Muscle of leg (tissue), 11 donors: Measurements from ENCODE around the gene SAMD4B. TPM values are rescaled to one million over a fixed set of nuclear protein-coding genes. Genes with fewer than 3 reads are reported as not detected.
A peak's percentile ranks its signal among the peaks of the same experiment; 100 is the strongest.

Experiments
- DNase-seq: peaks from one replicate; pipeline ENCODE4 v3.0.0; 2013
- H3K27ac ChIP-seq: one replicate; pipeline ENCODE4 v1.5.1; 2013; ENCODE audit warnings: mild to moderate bottlenecking, low read length, control low read depth
- H3K27me3 ChIP-seq: one replicate; pipeline ENCODE4 v1.6.1; 2013; ENCODE audit warnings: low read length; ENCODE audit not compliant: control insufficient read depth, insufficient read depth
- H3K36me3 ChIP-seq: one replicate; pipeline ENCODE4 v1.6.1; 2013; ENCODE audit warnings: low read length; ENCODE audit not compliant: control insufficient read depth, insufficient read depth
- H3K4me1 ChIP-seq: one replicate; pipeline ENCODE4 v1.6.1; 2013; ENCODE audit warnings: low read length; ENCODE audit not compliant: control insufficient read depth, insufficient read depth
- H3K4me3 ChIP-seq: one replicate; pipeline ENCODE4 v1.5.1; 2013; ENCODE audit warnings: low read length, control low read depth
- H3K9me3 ChIP-seq: replicated peaks from 2 replicates; pipeline ENCODE4 v1.6.1; 2013; ENCODE audit warnings: low read depth, low read length; ENCODE audit not compliant: control insufficient read depth
- WGBS: methylation state at CpG from one replicate; pipeline ENCODE4 v1.1.5; 2013; ENCODE audit warnings: missing lambda C conversion rate; ENCODE audit not compliant: insufficient coverage; 5-methylcytosine and 5-hydroxymethylcytosine counted together
- polyA plus RNA-seq, 8 donors: library from polyadenylated mRNA; unstranded; fragments of 120-200 nt; gene quantifications; one replicate each; pipeline versions ENCODE4 v1.2.1 to v1.2.3, GENCODE V29; 2013; ENCODE audit warnings: inconsistent platforms in 1 of 8, low replicate concordance in 1 of 8; ENCODE audit not compliant: insufficient read length in 8 of 8, insufficient read depth in 1 of 8
- total RNA-seq: library from RNA; stranded (reverse); fragments of 120-200 nt; gene quantifications from one replicate; pipeline ENCODE4 v1.2.4, GENCODE V29; 2013

SAMD4B gene
- total and polyA plus RNA-seq, 9 donors, result 36.6 to 99.6 (median 82.8) TPM

- H3K4me1 ChIP-seq, result peaks cover 66% of the 10 kb centered on the region
- peaks cover 19% of the 10 kb centered on the region for H3K36me3 ChIP-seq
- H3K27ac ChIP-seq, result peak overlapping the region; percentile 99
- no peaks in the 10 kb centered on the region for H3K9me3 ChIP-seq
- 2% methylated on average over 35 of the region's 35 CpGs for WGBS
- no peaks in the 10 kb centered on the region for H3K27me3 ChIP-seq
- DNase-seq, result peak; percentile 90
- peak overlapping the region; percentile 91 for H3K4me3 ChIP-seq
These were observed 68.0 kb downstream of the SAMD4B start for GRCh38 chr19:39410017-39410830.

DNA sequence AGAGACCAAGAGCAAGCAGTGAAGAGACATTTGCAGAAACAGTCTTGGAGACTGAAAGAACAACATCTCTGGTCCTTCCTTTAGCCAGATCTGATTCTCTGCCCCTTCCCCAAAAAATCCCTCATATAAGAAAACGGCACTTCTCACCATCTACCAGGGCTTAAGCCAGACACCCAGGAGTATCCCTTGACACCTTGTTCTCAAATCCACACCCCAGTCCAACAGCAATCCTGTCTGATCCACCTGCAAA is 68.5 kb downstream of the SAMD4B start:
- H3K27me3 ChIP-seq, result no peaks in the 10 kb centered on the region
- H3K4me3 ChIP-seq, result peak overlapping the region; percentile 91
- DNase-seq, result no peak
- peaks cover 23% of the 10 kb centered on the region for H3K36me3 ChIP-seq
- H3K27ac ChIP-seq, result peak overlapping the region; percentile 99
- WGBS, result 50% methylated on average over 1 of the region's 1 CpG
- no peaks in the 10 kb centered on the region for H3K9me3 ChIP-seq
- peaks cover 68% of the 10 kb centered on the region for H3K4me1 ChIP-seq

GRCh38 chr19:39411081-39411831 is 69.0 kb downstream of the SAMD4B start:
- peak overlapping the region; percentile 99 for H3K27ac ChIP-seq
- WGBS, result 28% methylated on average over 5 of the region's 9 CpGs
- H3K36me3 ChIP-seq, result peaks cover 28% of the 10 kb centered on the region
- peaks cover 68% of the 10 kb centered on the region for H3K4me1 ChIP-seq
- H3K27me3 ChIP-seq, result no peaks in the 10 kb centered on the region
- peak overlapping the region; percentile 35 for H3K4me3 ChIP-seq
- H3K9me3 ChIP-seq, result no peaks in the 10 kb centered on the region
- DNase-seq, result peak; percentile 82

DNA sequence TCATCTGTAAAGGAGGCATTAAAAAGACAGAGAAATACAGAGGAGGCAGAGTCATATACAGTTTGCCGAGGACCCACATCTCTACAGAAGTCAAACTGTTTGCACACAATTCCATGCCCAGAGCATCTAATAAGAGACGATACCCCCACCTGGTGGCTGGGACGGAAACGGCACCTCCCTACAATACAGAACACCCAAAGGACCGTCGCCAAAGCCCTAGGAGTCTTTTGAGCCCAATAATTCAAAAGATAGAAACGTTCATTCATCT is 69.5 kb downstream of the SAMD4B start:
- H3K9me3 ChIP-seq, result no peaks in the 10 kb centered on the region
- H3K4me1 ChIP-seq, result peaks cover 71% of the 10 kb centered on the region
- H3K36me3 ChIP-seq, result peaks cover 33% of the 10 kb centered on the region
- WGBS, result no CpG with 5 or more reads among the region's 7 CpGs
- H3K4me3 ChIP-seq, result peak overlapping the region; percentile 35
- H3K27me3 ChIP-seq, result no peaks in the 10 kb centered on the region
- DNase-seq, result peak; percentile 96
- peak overlapping the region; percentile 99 for H3K27ac ChIP-seq

- peak within 1 kb of the TSS; percentile 99 for H3K27ac ChIP-seq
- H3K27me3 ChIP-seq, result no peaks in the 10 kb centered on the region
- peak within 1 kb of the TSS; percentile 96 for H3K4me3 ChIP-seq
- WGBS, result 0% methylated on average over 35 of the region's 60 CpGs
- no peaks in the 10 kb centered on the region for H3K9me3 ChIP-seq
- H3K36me3 ChIP-seq, result peaks cover 36% of the 10 kb centered on the region
- peak; percentile 100 for DNase-seq
- peaks cover 73% of the 10 kb centered on the region for H3K4me1 ChIP-seq
These were observed 70.1 kb downstream of the SAMD4B start, which contains the start of gene PLEKHG2 for GRCh38 chr19:39412100-39412866. PLEKHG2 (plus strand) TSS chr19:39412669; CDS start chr19:39414087, 1,418 bp downstream.

GRCh38 chr19:39412867-39413271 is 70.6 kb downstream of the SAMD4B start:
- peak overlapping the region; percentile 98 for H3K27ac ChIP-seq
- peak overlapping the region; percentile 96 for H3K4me3 ChIP-seq
- peaks cover 67% of the 10 kb centered on the region for H3K4me1 ChIP-seq
- no peaks in the 10 kb centered on the region for H3K9me3 ChIP-seq
- H3K27me3 ChIP-seq, result no peaks in the 10 kb centered on the region
- H3K36me3 ChIP-seq, result peaks cover 37% of the 10 kb centered on the region
- DNase-seq, result no peak
- 0% methylated on average over 23 of the region's 24 CpGs for WGBS

GRCh38 chr19:39413272-39413910 is 71.2 kb downstream of the SAMD4B start:
- no peaks in the 10 kb centered on the region for H3K27me3 ChIP-seq
- H3K36me3 ChIP-seq, result peaks cover 36% of the 10 kb centered on the region
- H3K9me3 ChIP-seq, result no peaks in the 10 kb centered on the region
- peak overlapping the region; percentile 96 for H3K4me3 ChIP-seq
- peak; percentile 88 for DNase-seq
- under 1% methylated on average over 45 of the region's 54 CpGs for WGBS
- peaks cover 61% of the 10 kb centered on the region for H3K4me1 ChIP-seq
- peak overlapping the region; percentile 98 for H3K27ac ChIP-seq

GRCh38 chr19:39413911-39414608 is 71.8 kb downstream of the SAMD4B start:
- DNase-seq, result no peak
- Histone ChIP-seq H3K4me1 (peaks cover 55% of the 10 kb centered on the region), H3K4me3 (peak overlapping the region; percentile 96), H3K27me3 (no peaks in the 10 kb centered on the region), H3K9me3 (no peaks in the 10 kb centered on the region), H3K27ac (peak overlapping the region; percentile 85), H3K36me3 (peaks cover 36% of the 10 kb centered on the region)
- 18% methylated on average over 15 of the region's 18 CpGs for WGBS

DNA sequence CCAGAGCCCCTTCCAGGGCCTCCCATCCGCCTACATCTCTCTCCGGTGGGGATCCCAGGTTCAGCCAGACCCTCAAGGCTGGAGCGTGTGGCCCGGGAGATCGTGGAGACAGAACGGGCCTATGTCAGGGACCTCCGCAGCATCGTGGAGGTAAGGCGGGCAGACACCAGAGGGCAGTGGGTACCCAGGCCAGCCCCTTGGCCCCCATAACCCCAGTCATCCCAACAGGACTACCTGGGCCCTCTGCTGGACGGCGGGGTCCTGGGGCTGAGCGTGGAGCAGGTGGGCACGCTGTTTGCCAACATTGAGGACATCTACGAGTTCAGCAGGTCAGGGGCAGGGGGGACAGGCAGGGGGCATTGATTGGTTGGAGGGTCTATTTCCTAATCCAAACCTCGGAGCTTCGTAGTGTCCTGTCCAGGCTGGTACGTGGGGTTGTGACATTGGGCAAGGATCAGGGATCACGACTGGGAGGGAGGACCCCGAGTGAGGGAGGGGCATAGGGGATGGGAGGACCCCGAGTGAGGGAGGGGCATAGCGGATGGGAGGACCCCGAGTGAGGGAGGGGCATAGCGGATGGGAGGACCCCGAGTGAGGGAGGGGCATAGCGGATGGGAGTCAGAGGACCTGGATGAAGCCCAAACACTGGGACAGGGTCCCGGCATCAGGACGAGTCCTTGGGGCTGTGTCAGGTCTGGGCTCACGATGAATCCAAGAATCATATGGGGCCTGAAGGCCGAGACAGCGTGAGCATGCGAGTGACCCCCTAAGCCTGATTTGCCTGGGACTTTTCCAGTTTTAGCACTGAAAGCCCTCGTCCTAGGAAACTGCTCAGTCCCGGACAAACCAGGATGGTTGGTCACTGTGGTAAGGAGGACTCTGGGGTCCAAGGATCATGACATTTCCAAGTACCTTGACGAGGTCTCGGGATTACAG is 73.2 kb downstream of the SAMD4B start:
- Histone ChIP-seq H3K36me3 (peaks cover 46% of the 10 kb centered on the region), H3K4me3 (peak overlapping the region; percentile 96), H3K27ac (no peak overlapping the region), H3K27me3 (no peaks in the 10 kb centered on the region), H3K4me1 (peaks cover 45% of the 10 kb centered on the region), H3K9me3 (no peaks in the 10 kb centered on the region)
- DNase-seq, result peak; percentile 44
- 29% methylated on average over 29 of the region's 35 CpGs for WGBS
